ENCODE measurements around the gene TULP4. TPM values are rescaled to one million over a fixed set of nuclear protein-coding genes. Genes with fewer than 3 reads are reported as not detected.

Gene TULP4
- total and polyA plus RNA-seq, 2 donors (not counting 1 experiment from before 2014, with no cell fraction given), result 12.0 to 90.0 TPM

DNA sequence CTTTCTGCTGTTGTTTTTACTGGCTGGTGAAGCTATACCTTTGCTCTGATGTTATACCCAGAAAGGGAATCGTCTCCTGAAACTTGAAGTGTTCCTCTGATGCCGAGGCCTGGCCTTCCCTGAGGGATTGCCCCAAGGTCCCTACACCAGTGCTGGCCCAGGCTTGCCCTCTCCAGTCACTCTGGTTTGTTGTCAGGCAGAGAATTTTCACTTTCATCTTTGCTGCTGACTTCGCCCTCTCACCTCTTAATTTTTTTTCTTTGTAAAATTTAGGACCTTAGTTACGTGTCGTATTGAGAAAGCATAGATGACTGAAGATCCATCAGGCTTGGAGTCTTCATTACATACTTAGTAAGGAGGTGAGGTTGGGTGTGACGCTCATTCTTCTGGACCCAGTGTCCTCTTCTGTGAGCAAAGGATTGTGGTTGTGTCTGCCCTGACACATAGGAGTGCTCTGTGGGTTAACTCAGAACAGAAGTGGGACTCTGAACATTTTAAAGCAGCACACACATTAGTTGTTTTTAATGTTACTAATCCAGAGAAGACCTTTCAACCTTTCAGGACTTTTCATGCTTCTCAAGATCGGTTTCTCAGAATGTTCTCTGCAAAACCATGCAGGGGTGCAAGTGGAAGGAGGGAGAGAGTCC lies 45.4 kb downstream of the TULP4 start:
- H3K4me1 Mint-ChIP-seq, result peaks cover 38% of the 10 kb centered on the region
- CTCF ChIA-PET, result interaction anchor here (1.1 kb wide), 1 partner anchor 137 kb away, joined by 3 read pairs; no protein-coding TSS in a partner anchor

DNA sequence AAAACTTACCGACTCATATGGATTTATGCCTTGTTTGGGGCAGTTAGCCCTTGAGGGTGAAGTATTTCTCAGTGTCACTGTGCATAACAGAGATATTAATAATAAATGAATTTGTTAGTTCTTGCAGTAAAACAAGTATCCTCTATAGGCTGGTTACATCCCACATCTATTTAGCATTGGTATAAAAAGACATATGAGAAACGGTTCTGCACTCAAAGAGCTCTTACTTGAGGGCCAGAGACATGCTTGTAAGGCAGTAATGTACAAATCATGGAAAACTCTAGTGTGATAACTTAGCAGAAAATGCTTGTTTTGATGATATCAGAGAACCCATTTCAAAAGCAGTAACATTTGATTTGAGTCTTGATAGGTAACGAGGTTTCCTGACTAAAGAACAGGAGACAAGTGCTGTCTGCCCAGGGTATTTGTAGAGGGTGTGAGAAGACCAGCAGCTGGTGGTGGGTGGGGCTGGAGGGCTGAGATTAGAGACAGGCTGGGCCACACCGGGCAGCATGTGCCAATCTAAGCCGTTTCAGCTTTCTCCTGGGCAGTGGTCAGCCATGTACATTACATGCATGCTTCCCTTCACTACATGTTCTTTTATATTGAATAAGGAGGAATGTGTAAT lies 46.3 kb downstream of the TULP4 start:
- Mint-ChIP-seq H3K9me3 (ENCODE audit: insufficient read depth) (no peaks in the 10 kb centered on the region), H3K27me3 (no peaks in the 10 kb centered on the region), H3K27ac (no peak overlapping the region), H3K4me3 (no peak overlapping the region), H3K4me1 (peaks cover 38% of the 10 kb centered on the region)
- CTCF ChIA-PET, result no interaction called here
- no peak for ATAC-seq (ENCODE audit: low read depth)
- no peak for DNase-seq
- no peak overlapping the region for H2AFZ ChIP-seq (ENCODE audit: insufficient read depth, low read depth, low read length, poor library complexity, severe bottlenecking)
- POLR2A ChIA-PET, result interaction anchor here (0.6 kb wide), 1 partner anchor 37 kb away, joined by 3 read pairs; no protein-coding TSS in a partner anchor
- H3K4me3 ChIP-seq (ENCODE audit: control extremely low read depth in 1 of 5, extremely low read depth in 1 of 5, insufficient read depth in 1 of 5, low read depth in 2 of 5, low read length in 4 of 5), result no peak overlapping the region
- H3K79me2 ChIP-seq (ENCODE audit: control insufficient read depth, insufficient read depth, low read length), result peaks cover 66% of the 10 kb centered on the region
- peaks cover 51% of the 10 kb centered on the region for H4K20me1 ChIP-seq (ENCODE audit: control insufficient read depth, insufficient read depth, low read length, poor library complexity, severe bottlenecking)
- intact Hi-C loops (cut with micrococcal nuclease), result no loop called here
- H3K9ac ChIP-seq (ENCODE audit: low read length), result no peak overlapping the region
- TF ChIP-seq, protein P1, sequence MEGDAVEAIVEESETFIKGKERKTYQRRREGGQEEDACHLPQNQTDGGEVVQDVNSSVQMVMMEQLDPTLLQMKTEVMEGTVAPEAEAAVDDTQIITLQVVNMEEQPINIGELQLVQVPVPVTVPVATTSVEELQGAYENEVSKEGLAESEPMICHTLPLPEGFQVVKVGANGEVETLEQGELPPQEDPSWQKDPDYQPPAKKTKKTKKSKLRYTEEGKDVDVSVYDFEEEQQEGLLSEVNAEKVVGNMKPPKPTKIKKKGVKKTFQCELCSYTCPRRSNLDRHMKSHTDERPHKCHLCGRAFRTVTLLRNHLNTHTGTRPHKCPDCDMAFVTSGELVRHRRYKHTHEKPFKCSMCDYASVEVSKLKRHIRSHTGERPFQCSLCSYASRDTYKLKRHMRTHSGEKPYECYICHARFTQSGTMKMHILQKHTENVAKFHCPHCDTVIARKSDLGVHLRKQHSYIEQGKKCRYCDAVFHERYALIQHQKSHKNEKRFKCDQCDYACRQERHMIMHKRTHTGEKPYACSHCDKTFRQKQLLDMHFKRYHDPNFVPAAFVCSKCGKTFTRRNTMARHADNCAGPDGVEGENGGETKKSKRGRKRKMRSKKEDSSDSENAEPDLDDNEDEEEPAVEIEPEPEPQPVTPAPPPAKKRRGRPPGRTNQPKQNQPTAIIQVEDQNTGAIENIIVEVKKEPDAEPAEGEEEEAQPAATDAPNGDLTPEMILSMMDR (IDR thresholded peaks at IDR 0.05), result no peak
- TF ChIP-seq EZH2 (IDR thresholded peaks at IDR 0.05; ENCODE audit: borderline replicate concordance, insufficient read depth, low read depth, low read length, poor library complexity, severe bottlenecking), result no peak
- no peaks in the 10 kb centered on the region for H3K9me3 ChIP-seq (ENCODE audit: control extremely low read depth in 1 of 3, control insufficient read depth in 2 of 3, insufficient read depth in 1 of 3, low read length in 2 of 3)
- H3K27me3 ChIP-seq (replicated peaks in 1 of 4; ENCODE audit: control extremely low read depth in 1 of 4, control insufficient read depth in 3 of 4, insufficient read depth in 4 of 4, low read length in 3 of 4), result no peaks in the 10 kb centered on the region
- peaks cover 0 to 2% of the 10 kb centered on the region in 2 experiments for H3K36me3 ChIP-seq (replicated peaks in 1 of 2; ENCODE audit: control extremely low read depth in 1 of 2, control insufficient read depth in 1 of 2, extremely low read depth in 1 of 2, insufficient read depth in 2 of 2, low read length in 1 of 2)
- H3K4me2 ChIP-seq (replicated peaks; ENCODE audit: low read depth, low read length, poor library complexity, severe bottlenecking), result no peak overlapping the region
- no peak overlapping the region for H3K27ac ChIP-seq (ENCODE audit: low read length in 2 of 2)
- 100% methylated on average over 1 of the region's 5 CpGs for WGBS (ENCODE audit: insufficient coverage)
- H3K4me1 ChIP-seq (ENCODE audit: control insufficient read depth in 2 of 2, insufficient read depth in 2 of 2, low read length in 2 of 2), result no peaks in the 10 kb centered on the region

More for the DNA sequence above, 45.4 kb downstream of the TULP4 start:
- TF ChIP-seq, protein P1 (IDR thresholded peaks at IDR 0.05), result no peak
- no peak for TF ChIP-seq EZH2 (IDR thresholded peaks at IDR 0.05; ENCODE audit: borderline replicate concordance, insufficient read depth, low read depth, low read length, poor library complexity, severe bottlenecking)
- no peaks in the 10 kb centered on the region for H3K4me1 ChIP-seq (ENCODE audit: control insufficient read depth in 2 of 2, insufficient read depth in 2 of 2, low read length in 2 of 2)
- ATAC-seq (ENCODE audit: low read depth) (no peak), DNase-seq (no peak)
- H3K27me3 Mint-ChIP-seq, result no peaks in the 10 kb centered on the region
- no peak overlapping the region for H2AFZ ChIP-seq (ENCODE audit: insufficient read depth, low read depth, low read length, poor library complexity, severe bottlenecking)
- peaks cover 0 to 2% of the 10 kb centered on the region in 2 experiments for H3K36me3 ChIP-seq (replicated peaks in 1 of 2; ENCODE audit: control extremely low read depth in 1 of 2, control insufficient read depth in 1 of 2, extremely low read depth in 1 of 2, insufficient read depth in 2 of 2, low read length in 1 of 2)
- H3K9me3 ChIP-seq (ENCODE audit: control extremely low read depth in 1 of 3, control insufficient read depth in 2 of 3, insufficient read depth in 1 of 3, low read length in 2 of 3), result no peaks in the 10 kb centered on the region
- H3K9me3 Mint-ChIP-seq (ENCODE audit: insufficient read depth), result no peaks in the 10 kb centered on the region
- no peak overlapping the region for H3K4me3 ChIP-seq (ENCODE audit: control extremely low read depth in 1 of 5, extremely low read depth in 1 of 5, insufficient read depth in 1 of 5, low read depth in 2 of 5, low read length in 4 of 5)
- H3K4me2 ChIP-seq (replicated peaks; ENCODE audit: low read depth, low read length, poor library complexity, severe bottlenecking), result no peak overlapping the region
- no peak overlapping the region for H3K4me3 Mint-ChIP-seq
- intact Hi-C loops (cut with micrococcal nuclease), result no loop called here
- H3K9ac ChIP-seq (ENCODE audit: low read length), result no peak overlapping the region
- POLR2A ChIA-PET, result no interaction called here
- peaks cover 56% of the 10 kb centered on the region for H4K20me1 ChIP-seq (ENCODE audit: control insufficient read depth, insufficient read depth, low read length, poor library complexity, severe bottlenecking)
- no peak overlapping the region for H3K27ac Mint-ChIP-seq
- H3K27me3 ChIP-seq (replicated peaks in 1 of 4; ENCODE audit: control extremely low read depth in 1 of 4, control insufficient read depth in 3 of 4, insufficient read depth in 4 of 4, low read length in 3 of 4), result no peaks in the 10 kb centered on the region
- H3K27ac ChIP-seq (ENCODE audit: low read length in 2 of 2), result no peak overlapping the region
- 85% methylated on average over 2 of the region's 7 CpGs for WGBS (ENCODE audit: insufficient coverage)
- H3K79me2 ChIP-seq (ENCODE audit: control insufficient read depth, insufficient read depth, low read length), result peaks cover 66% of the 10 kb centered on the region
